Activated naive CD4-positive, alpha-beta T cell treated with anti-CD3 and anti-CD28 coated beads for 36 hours (primary cell): ENCODE results near the gene CRISPLD2. TPM values are rescaled to one million over a fixed set of nuclear protein-coding genes. Genes with fewer than 3 reads are reported as not detected.
"Not testable (repeated sequence)": the region's sequence is repeated elsewhere in the genome, so short reads cannot be mapped to it uniquely, and the experiment has no call there.

ENCODE experiments used
- CTCF ChIA-PET: fragments of 350-600 bp; sonication (Branson Sonifier 250); formaldehyde crosslinking; loops from one replicate; lab custom pipeline; 2021; ENCODE audit warnings: antibody characterized with exemption; lab: Charles Lee
- DNase-seq: peaks from one replicate; pipeline ENCODE4 v3.0.0-alpha.2; 2020
- H3K27ac Mint-ChIP-seq: one replicate; pipeline ENCODE4 v1.8.0; 2021; ENCODE audit warnings: mild to moderate bottlenecking, mixed read lengths
- H3K27me3 Mint-ChIP-seq: one replicate; pipeline ENCODE4 v1.8.0; 2021; ENCODE audit warnings: low read depth, mixed read lengths
- H3K36me3 Mint-ChIP-seq: one replicate; pipeline ENCODE4 v1.8.0; 2021; ENCODE audit warnings: low read depth, mixed read lengths
- H3K4me1 Mint-ChIP-seq: one replicate; pipeline ENCODE4 v1.8.0; 2021; ENCODE audit warnings: low read depth, mixed read lengths
- H3K4me3 Mint-ChIP-seq: one replicate; pipeline ENCODE4 v1.8.0; 2021; ENCODE audit warnings: mild to moderate bottlenecking, moderate library complexity, mixed read lengths
- H3K9me3 Mint-ChIP-seq: one replicate; pipeline ENCODE4 v1.8.0; 2021; ENCODE audit warnings: mixed read lengths
- intact Hi-C: fragments of 100-400 bp; cut with micrococcal nuclease; formaldehyde crosslinking; loops from one replicate; pipeline ENCODE4 v1.15.1; 2023
- total RNA-seq, 2 experiments: library from RNA; stranded (reverse); gene quantifications; one replicate each; pipeline ENCODE4 v1.2.3, GENCODE V29; 2021

The CRISPLD2 gene
- total RNA-seq, 2 experiments from 2014 or later = 0.14 TPM; not detected in 1

DNA sequence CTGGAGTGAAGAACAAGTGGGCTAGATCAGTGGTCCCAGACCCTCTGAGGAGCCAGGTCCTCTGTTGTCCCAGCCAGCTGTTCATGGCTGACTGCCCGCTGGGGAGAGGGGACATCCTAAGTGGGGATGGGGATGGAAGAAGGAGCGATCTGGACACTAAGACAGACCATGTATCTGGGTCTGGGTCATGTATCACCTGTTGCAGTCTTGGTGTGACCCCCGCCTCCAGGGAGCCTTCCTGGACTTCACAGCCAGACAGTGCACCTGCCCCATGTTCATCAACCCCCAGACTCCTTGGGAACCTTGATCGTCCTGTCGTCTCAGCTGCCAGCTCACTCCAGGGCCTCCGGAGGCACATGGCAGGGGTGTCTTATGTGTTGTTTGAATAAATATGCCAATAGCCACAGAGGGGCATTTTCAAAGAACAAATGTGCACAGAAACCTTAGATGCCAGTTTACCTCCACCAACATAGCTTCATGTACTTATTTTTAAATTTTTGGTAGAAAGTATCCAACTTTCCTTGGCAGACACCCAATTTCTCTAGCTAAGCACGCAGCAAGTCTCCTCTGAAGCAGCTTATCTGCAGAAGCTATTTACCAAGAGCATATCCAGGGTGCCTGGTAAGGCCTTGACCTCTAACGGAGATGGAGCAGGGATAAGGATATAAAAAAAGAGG is 43.2 kb downstream of the CRISPLD2 start:
- Mint-ChIP-seq H3K36me3 (peaks cover 2% of the 10 kb centered on the region), H3K27me3 (no peaks in the 10 kb centered on the region), H3K4me1 (no peaks in the 10 kb centered on the region), H3K9me3 (peaks cover 9% of the 10 kb centered on the region), H3K4me3 (no peak overlapping the region), H3K27ac (no peak overlapping the region)
- CTCF ChIA-PET = no interaction called here
- intact Hi-C loops = no loop called here
- DNase-seq = no peak

DNA sequence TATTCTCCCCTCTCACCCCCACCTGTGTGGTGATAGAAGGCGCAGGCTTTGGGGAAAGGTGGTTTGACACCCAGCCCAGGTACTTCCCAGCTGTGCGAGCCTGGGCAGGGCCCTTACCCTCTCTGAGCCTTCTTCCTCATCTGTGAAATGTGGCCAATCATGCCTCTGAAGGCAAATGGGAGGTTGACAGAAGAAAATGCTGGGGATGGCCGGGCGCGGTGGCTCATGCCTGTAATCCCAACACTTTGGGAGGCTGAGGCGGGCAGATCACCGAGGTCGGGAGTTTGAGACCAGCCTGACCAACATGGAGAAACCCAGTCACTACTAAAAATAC is 43.7 kb downstream of the CRISPLD2 start:
- H3K9me3 Mint-ChIP-seq = peaks cover 9% of the 10 kb centered on the region
- H3K27ac Mint-ChIP-seq = no peak overlapping the region
- CTCF ChIA-PET = no interaction called here
- no peaks in the 10 kb centered on the region for H3K4me1 Mint-ChIP-seq
- intact Hi-C loops = no loop called here
- peaks cover 2% of the 10 kb centered on the region for H3K36me3 Mint-ChIP-seq
- H3K27me3 Mint-ChIP-seq = no peaks in the 10 kb centered on the region
- no peak for DNase-seq
- no peak overlapping the region for H3K4me3 Mint-ChIP-seq

DNA sequence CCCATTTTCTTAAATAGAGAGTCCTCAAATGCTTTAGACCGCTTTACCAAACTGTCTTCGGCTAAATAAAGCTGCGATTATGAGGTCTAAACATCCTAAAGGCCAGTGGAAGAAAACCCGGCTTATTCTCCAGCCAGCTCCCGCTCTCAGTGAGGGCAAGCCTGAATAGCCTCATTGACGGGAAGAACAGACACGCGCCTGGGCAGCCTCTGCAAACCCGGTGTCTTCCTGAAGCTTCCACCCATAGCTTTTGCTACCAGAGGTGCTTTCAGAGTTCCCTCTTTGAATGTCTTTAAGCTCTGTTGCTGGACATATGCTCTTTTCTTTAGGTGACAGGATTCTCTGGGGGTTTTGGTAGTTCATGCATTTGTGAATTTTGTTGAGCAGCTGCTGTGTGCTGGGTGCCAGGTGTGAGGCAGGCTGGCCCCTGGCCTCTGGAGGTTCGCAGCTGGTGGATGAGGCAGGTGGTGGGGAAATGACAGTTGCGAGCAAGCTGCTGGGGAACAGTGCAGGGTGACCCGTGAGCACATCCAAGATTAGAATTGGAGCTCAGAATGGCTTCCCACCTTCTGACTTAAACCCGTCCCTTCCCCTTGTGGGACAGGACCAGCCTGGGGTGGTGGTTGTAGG is 44.7 kb downstream of the CRISPLD2 start:
- intact Hi-C loops = no loop called here
- Mint-ChIP-seq H3K27me3 (no peaks in the 10 kb centered on the region), H3K4me3 (no peak overlapping the region), H3K27ac (no peak overlapping the region), H3K9me3 (peaks cover 8% of the 10 kb centered on the region), H3K4me1 (no peaks in the 10 kb centered on the region), H3K36me3 (peaks cover 2% of the 10 kb centered on the region)
- DNase-seq = no peak
- CTCF ChIA-PET = no interaction called here

DNA sequence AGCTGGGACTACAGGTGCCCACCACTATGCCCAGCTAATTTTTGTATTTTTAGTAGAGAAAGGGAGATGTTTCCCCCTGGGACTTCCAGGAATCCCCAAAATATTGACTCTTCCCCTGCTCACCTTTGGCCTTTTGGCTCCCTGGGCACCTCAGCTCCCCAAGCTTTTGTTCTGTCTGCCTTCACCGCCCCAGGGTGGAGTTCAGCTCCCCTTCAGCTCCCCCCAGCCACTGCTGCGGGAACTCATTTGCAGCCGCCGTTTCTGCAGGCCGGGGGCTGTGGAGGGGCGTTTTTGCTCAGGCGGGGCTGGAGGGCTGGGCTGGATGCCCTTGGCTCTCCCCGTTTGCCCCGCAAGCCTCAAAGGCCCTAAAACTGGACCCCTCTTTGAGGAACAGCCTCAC is 47.9 kb downstream of the CRISPLD2 start:
- no peak for DNase-seq
- Mint-ChIP-seq H3K27me3 (no peaks in the 10 kb centered on the region), H3K27ac (no peak overlapping the region), H3K9me3 (no peaks in the 10 kb centered on the region), H3K4me1 (no peaks in the 10 kb centered on the region), H3K4me3 (no peak overlapping the region), H3K36me3 (no peaks in the 10 kb centered on the region)
- CTCF ChIA-PET = no interaction called here
- intact Hi-C loops = no loop called here

- Mint-ChIP-seq H3K27me3 (no peaks in the 10 kb centered on the region), H3K9me3 (no peaks in the 10 kb centered on the region), H3K4me3 (no peak overlapping the region), H3K27ac (no peak overlapping the region), H3K4me1 (no peaks in the 10 kb centered on the region), H3K36me3 (no peaks in the 10 kb centered on the region)
- no peak for DNase-seq
- CTCF ChIA-PET = no interaction called here
- intact Hi-C loops = no loop called here
Measured at GRCh38 chr16:84868328-84868727, 48.5 kb downstream of the CRISPLD2 start.

GRCh38 chr16:84868829-84869472 is 49.2 kb downstream of the CRISPLD2 start:
- intact Hi-C loops = no loop called here
- no peaks in the 10 kb centered on the region for H3K36me3 Mint-ChIP-seq
- H3K27ac Mint-ChIP-seq = no peak overlapping the region
- no peaks in the 10 kb centered on the region for H3K9me3 Mint-ChIP-seq
- H3K27me3 Mint-ChIP-seq = no peaks in the 10 kb centered on the region
- DNase-seq = no peak
- H3K4me1 Mint-ChIP-seq = no peaks in the 10 kb centered on the region
- H3K4me3 Mint-ChIP-seq = no peak overlapping the region
- CTCF ChIA-PET = no interaction called here

DNA sequence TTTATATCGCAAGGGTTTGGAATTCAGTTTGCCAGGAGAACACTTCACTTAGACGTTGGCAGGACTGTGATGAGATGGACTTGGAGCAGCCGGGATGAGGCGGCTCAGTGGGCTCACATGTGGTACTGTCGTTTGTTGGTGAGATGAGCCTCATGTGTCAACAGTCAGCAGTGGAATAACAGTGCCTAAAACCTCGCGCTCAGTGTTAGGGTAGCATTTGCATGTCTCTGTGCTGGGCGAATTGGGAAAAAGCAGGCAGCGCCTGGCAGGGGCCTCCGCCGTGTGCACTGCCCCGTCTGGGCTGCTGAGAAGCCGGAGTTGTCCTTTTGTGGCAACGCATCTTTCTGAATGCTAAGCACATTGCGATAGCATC is 49.7 kb downstream of the CRISPLD2 start:
- intact Hi-C loops = no loop called here
- Mint-ChIP-seq H3K4me3 (no peak overlapping the region), H3K27ac (no peak overlapping the region), H3K9me3 (no peaks in the 10 kb centered on the region), H3K27me3 (no peaks in the 10 kb centered on the region), H3K4me1 (no peaks in the 10 kb centered on the region), H3K36me3 (no peaks in the 10 kb centered on the region)
- CTCF ChIA-PET = no interaction called here
- no peak for DNase-seq

GRCh38 chr16:84872971-84873370 is 53.2 kb downstream of the CRISPLD2 start:
- H3K4me1 Mint-ChIP-seq, H3K4me3 Mint-ChIP-seq, H3K27me3 Mint-ChIP-seq, intact Hi-C loops, H3K27ac Mint-ChIP-seq, H3K36me3 Mint-ChIP-seq, H3K9me3 Mint-ChIP-seq, DNase-seq, CTCF ChIA-PET: not testable (repeated sequence)

GRCh38 chr16:84874004-84874435 is 54.2 kb downstream of the CRISPLD2 start:
- H3K4me1 Mint-ChIP-seq = no peaks in the 10 kb centered on the region
- no peaks in the 10 kb centered on the region for H3K27me3 Mint-ChIP-seq
- intact Hi-C loops = no loop called here
- H3K27ac Mint-ChIP-seq = no peak overlapping the region
- H3K36me3 Mint-ChIP-seq = no peaks in the 10 kb centered on the region
- no peaks in the 10 kb centered on the region for H3K9me3 Mint-ChIP-seq
- CTCF ChIA-PET = no interaction called here
- no peak for DNase-seq
- H3K4me3 Mint-ChIP-seq = no peak overlapping the region

- Mint-ChIP-seq H3K4me3 (no peak overlapping the region), H3K9me3 (no peaks in the 10 kb centered on the region), H3K4me1 (no peaks in the 10 kb centered on the region), H3K36me3 (no peaks in the 10 kb centered on the region), H3K27ac (no peak overlapping the region), H3K27me3 (no peaks in the 10 kb centered on the region)
- intact Hi-C loops = no loop called here
- DNase-seq = no peak
- CTCF ChIA-PET = no interaction called here
Measured at GRCh38 chr16:84874553-84874952, 54.8 kb downstream of the CRISPLD2 start.

- Mint-ChIP-seq H3K9me3 (no peaks in the 10 kb centered on the region), H3K36me3 (no peaks in the 10 kb centered on the region), H3K27me3 (no peaks in the 10 kb centered on the region), H3K27ac (no peak overlapping the region), H3K4me3 (no peak overlapping the region), H3K4me1 (no peaks in the 10 kb centered on the region)
- intact Hi-C loops = no loop called here
- DNase-seq = no peak
- CTCF ChIA-PET = interaction anchor here (0.6 kb wide), 1 partner anchor 654 kb away, joined by 5 read pairs; no protein-coding TSS in a partner anchor
Measured at GRCh38 chr16:84874983-84875382, 55.2 kb downstream of the CRISPLD2 start.

- Mint-ChIP-seq H3K36me3 (no peaks in the 10 kb centered on the region), H3K9me3 (no peaks in the 10 kb centered on the region), H3K27ac (no peak overlapping the region), H3K4me3 (no peak overlapping the region), H3K4me1 (no peaks in the 10 kb centered on the region), H3K27me3 (no peaks in the 10 kb centered on the region)
- CTCF ChIA-PET = interaction anchor here (1.4 kb wide), 1 partner anchor 95 kb away, joined by 5 read pairs; no protein-coding TSS in a partner anchor
- intact Hi-C loops = no loop called here
- no peak for DNase-seq
Measured at GRCh38 chr16:84875846-84876245, 56.1 kb downstream of the CRISPLD2 start.
